AG04450 (cell line): ENCODE data around the gene PPP1R27. TPM values are rescaled to one million over a fixed set of nuclear protein-coding genes. Genes with fewer than 3 reads are reported as not detected.

Experiments used
- CTCF ChIA-PET: fragments of 300-600, 350-600 bp; formaldehyde crosslinking; extraction: SDS; loops from one replicate; lab custom pipeline; 2022; ENCODE audit warnings: antibody characterized with exemption, inconsistent platforms; lab: Charles Lee
- POLR2A ChIA-PET: fragments of 350-600 bp; formaldehyde crosslinking; extraction: SDS; loops from one replicate; lab custom pipeline; 2021; ENCODE audit warnings: antibody characterized with exemption, inconsistent platforms; lab: Yijun Ruan, JAX
- DNase-seq: peaks from one replicate; pipeline ENCODE4 v3.0.0-alpha.2; 2011; ENCODE audit warnings: low read depth, low spot score
- H3K27ac ChIP-seq: one replicate; pipeline ENCODE4 v1.5.1; 2012; ENCODE audit warnings: low read depth, low read length, control low read depth
- H3K27me3 ChIP-seq: one replicate; pipeline ENCODE4 v1.6.0; 2012; ENCODE audit warnings: low read length; ENCODE audit not compliant: control insufficient read depth, insufficient read depth
- H3K4me3 ChIP-seq: 2 replicates; pipeline ENCODE4 v1.5.1; 2011; ENCODE audit warnings: mild to moderate bottlenecking, low read depth, low read length, control low read depth
- H3K9me3 ChIP-seq: 2 replicates; pipeline ENCODE4 v1.5.1; 2012; ENCODE audit warnings: low read length; ENCODE audit not compliant: control insufficient read depth, insufficient read depth
- polyA plus RNA-seq: library from polyadenylated mRNA; depleted of rRNA; stranded (reverse); fragments of >200 nt; gene quantifications from 2 replicates; pipeline ENCODE4 v1.2.3, GENCODE V29; 2011
- TF ChIP-seq, protein P1 (sequence below): IDR thresholded peaks from 2 replicates; pipeline ENCODE4 v1.5.1; 2011; ENCODE audit warnings: low read depth, low read length, control low read depth, inconsistent platforms

The PPP1R27 gene
- polyA plus RNA-seq, 1 experiment: not detected

- DNase-seq: no peak
- ChIA-PET POLR2A (no interaction called here), CTCF (no interaction called here)
- Histone ChIP-seq H3K9me3 (no peaks in the 10 kb centered on the region; the same call in 1 of the 2 replicates), H3K4me3 (no peak overlapping the region), H3K27me3 (peaks cover 7% of the 10 kb centered on the region), H3K27ac (no peak overlapping the region)
- TF ChIP-seq, protein P1, sequence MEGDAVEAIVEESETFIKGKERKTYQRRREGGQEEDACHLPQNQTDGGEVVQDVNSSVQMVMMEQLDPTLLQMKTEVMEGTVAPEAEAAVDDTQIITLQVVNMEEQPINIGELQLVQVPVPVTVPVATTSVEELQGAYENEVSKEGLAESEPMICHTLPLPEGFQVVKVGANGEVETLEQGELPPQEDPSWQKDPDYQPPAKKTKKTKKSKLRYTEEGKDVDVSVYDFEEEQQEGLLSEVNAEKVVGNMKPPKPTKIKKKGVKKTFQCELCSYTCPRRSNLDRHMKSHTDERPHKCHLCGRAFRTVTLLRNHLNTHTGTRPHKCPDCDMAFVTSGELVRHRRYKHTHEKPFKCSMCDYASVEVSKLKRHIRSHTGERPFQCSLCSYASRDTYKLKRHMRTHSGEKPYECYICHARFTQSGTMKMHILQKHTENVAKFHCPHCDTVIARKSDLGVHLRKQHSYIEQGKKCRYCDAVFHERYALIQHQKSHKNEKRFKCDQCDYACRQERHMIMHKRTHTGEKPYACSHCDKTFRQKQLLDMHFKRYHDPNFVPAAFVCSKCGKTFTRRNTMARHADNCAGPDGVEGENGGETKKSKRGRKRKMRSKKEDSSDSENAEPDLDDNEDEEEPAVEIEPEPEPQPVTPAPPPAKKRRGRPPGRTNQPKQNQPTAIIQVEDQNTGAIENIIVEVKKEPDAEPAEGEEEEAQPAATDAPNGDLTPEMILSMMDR: no peak
Measured at GRCh38 chr17:81814748-81815645, 19.9 kb downstream of the PPP1R27 start.

DNA sequence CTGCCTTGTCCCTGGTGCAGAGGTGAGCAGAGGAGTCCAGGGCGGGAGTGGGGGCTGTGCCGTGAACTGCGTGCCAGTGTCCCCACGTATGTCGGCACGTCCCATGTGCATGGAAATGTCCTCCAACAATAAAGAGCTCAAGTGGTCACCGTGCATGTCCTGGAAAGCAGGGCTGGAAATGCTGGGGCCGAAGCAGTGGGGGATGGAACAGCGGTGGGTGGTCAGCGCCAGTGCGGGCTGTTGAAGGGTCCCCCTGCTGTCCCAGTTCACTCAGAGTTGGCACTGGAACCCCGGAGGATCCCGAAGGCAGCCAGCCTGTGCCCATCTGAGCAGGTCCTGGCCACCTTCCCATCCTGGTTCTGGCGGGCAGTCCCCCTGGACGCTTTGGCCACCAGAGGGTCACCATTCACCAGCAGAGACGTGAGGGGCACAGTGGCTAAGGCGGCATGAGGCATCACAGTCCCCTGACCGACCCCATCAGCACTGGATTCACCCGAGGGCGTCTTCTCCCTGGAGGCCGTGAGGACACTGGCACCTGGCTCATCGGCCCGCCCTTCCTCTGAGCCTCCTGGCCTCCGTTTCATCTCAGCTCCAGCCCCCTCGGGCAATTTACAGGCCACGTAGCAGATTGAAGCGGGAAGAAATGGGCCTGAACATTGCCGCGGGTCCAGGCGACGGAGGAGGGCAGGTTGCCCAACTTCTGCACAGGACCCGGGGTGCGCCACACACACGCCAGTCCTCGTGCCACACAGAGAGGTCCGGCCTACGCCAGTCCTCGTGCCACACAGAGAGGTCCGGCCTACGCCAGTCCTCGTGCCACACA lies 20.8 kb downstream of the PPP1R27 start:
- H3K4me3 ChIP-seq: no peak overlapping the region
- DNase-seq: no peak
- H3K27me3 ChIP-seq: peaks cover 11% of the 10 kb centered on the region
- H3K9me3 ChIP-seq: peaks cover 7% of the 10 kb centered on the region; the same call in 1 of the 2 replicates
- TF ChIP-seq, protein P1: no peak
- POLR2A ChIA-PET: interaction anchor here (0.5 kb wide), 1 partner anchor 175 kb away, joined by 4 read pairs; no protein-coding TSS in a partner anchor
- CTCF ChIA-PET: no interaction called here
- no peak overlapping the region for H3K27ac ChIP-seq

GRCh38 chr17:81813371-81813684 lies 21.5 kb downstream of the PPP1R27 start:
- CTCF ChIA-PET: no interaction called here
- TF ChIP-seq, protein P1: no peak
- Histone ChIP-seq H3K4me3 (no peak overlapping the region), H3K27ac (no peak overlapping the region), H3K27me3 (peaks cover 14% of the 10 kb centered on the region), H3K9me3 (peaks cover 10% of the 10 kb centered on the region; the same call in 1 of the 2 replicates)
- POLR2A ChIA-PET: interaction anchor here (0.5 kb wide), 1 partner anchor 174 kb away, joined by 4 read pairs; no protein-coding TSS in a partner anchor
- no peak for DNase-seq

DNA sequence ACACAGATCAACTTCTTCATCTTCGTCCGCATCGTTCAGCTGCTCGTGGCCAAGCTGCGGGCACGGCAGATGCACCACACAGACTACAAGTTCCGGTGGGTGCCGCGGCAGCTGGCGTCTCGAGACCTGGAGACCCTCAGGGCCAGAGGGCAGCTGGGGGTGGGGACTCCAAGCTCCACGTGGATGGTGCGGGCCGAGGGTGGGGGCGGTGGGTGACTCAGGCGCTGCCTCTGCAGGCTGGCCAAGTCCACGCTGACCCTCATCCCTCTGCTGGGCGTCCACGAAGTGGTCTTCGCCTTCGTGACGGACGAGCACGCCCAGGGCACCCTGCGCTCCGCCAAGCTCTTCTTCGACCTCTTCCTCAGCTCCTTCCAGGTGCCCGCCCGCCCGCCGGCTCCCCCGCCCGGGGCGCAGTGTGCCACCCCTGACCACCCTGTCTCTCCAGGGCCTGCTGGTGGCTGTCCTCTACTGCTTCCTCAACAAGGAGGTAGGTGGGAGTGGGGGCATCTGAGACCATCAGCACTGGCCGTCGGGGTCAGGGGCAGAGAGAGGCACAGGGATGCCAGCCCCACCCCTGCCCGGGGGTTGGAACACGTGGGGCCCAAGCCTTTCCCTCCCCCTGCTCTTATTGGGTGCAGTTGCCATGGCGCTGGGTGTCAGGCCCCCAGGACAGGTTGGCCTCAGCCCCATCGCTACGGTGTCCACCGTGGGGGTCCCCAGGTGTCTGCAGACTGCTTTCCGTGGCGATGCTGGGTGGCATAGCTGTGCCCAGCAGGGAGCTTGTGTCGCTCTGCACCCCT lies 22.1 kb downstream of the PPP1R27 start:
- ChIA-PET POLR2A (no interaction called here), CTCF (no interaction called here)
- peaks cover 10% of the 10 kb centered on the region; the same call in 1 of the 2 replicates for H3K9me3 ChIP-seq
- peaks cover 17% of the 10 kb centered on the region for H3K27me3 ChIP-seq
- no peak overlapping the region for H3K4me3 ChIP-seq
- H3K27ac ChIP-seq: no peak overlapping the region
- TF ChIP-seq, protein P1: no peak
- DNase-seq: no peak
